ENCODE data around the gene PLCB1. TPM values are rescaled to one million over a fixed set of nuclear protein-coding genes. Genes with fewer than 3 reads are reported as not detected.

Gene PLCB1
- total RNA-seq, 4 donors from 2014 or later, result 72.9 to 115 (median 76.3) TPM

- TF ChIP-seq POLR2A (IDR thresholded peaks at IDR 0.05; ENCODE audit: low read depth), result no peak
- no peak for TF ChIP-seq CTCF (IDR thresholded peaks at IDR 0.05)
- TF ChIP-seq EP300 (IDR thresholded peaks at IDR 0.05), result no peak
- no peak for TF ChIP-seq POLR2AphosphoS5 (IDR thresholded peaks at IDR 0.05)
- Histone ChIP-seq H3K4me1 (peaks cover 3 to 75% (median 67%) of the 10 kb centered on the region in 4 donors), H3K36me3 (no peaks in the 10 kb centered on the region), H3K9me3 (no peaks in the 10 kb centered on the region), H3K27ac (replicated peaks in 1 of 4) (peak overlapping the region; percentile 14 to 77 (median 23)), H3K27me3 (no peaks in the 10 kb centered on the region), H3K4me3 (no peak overlapping the region)
- 82% methylated on average over 2 of the region's 2 CpGs for WGBS
- intact Hi-C loops (cut with DNase I), result no loop called here
- no peak for DNase-seq (ENCODE audit: extremely low spot score)
Observed at GRCh38 chr20:8226106-8226505, 94.0 kb downstream of the PLCB1 start.

GRCh38 chr20:8227293-8227692, 95.2 kb downstream of the PLCB1 start:
- no peaks in the 10 kb centered on the region for H3K27me3 ChIP-seq
- no peak overlapping the region for H3K4me3 ChIP-seq
- H3K9me3 ChIP-seq, result no peaks in the 10 kb centered on the region
- intact Hi-C loops (cut with DNase I), result no loop called here
- no peaks in the 10 kb centered on the region for H3K36me3 ChIP-seq
- peaks cover 3 to 76% (median 68%) of the 10 kb centered on the region in 4 donors for H3K4me1 ChIP-seq
- H3K27ac ChIP-seq (replicated peaks in 1 of 4), result no peak overlapping the region
- TF ChIP-seq CTCF (IDR thresholded peaks at IDR 0.05) (no peak), POLR2A (IDR thresholded peaks at IDR 0.05; ENCODE audit: low read depth) (no peak), EP300 (IDR thresholded peaks at IDR 0.05) (no peak), POLR2AphosphoS5 (IDR thresholded peaks at IDR 0.05) (no peak)
- 77% methylated on average over 3 of the region's 3 CpGs for WGBS
- DNase-seq (ENCODE audit: extremely low spot score), result no peak

DNA sequence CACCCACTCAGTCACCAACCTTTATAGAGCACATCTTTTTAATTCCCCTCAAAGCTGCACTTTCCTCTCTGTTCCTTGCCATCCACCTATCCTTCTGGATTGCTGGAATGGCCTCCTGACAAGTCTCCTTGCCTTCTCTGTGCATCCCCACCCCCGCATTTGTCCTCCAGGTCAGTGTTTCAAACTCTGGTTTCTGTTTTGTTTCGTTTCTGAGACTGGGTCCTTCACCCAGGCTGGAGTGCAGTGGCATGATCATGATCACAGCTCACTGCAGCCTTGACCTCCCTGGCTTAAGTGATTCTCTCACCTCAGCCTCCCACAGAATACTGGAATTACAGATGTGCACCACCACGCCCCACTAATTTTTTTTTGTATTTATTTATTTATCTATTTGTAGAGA, 96.2 kb downstream of the PLCB1 start:
- intact Hi-C loops (cut with DNase I), result no loop called here
- peaks cover under 1 to 78% (median 66%) of the 10 kb centered on the region in 4 donors for H3K4me1 ChIP-seq
- WGBS, result 90% methylated on average over 3 of the region's 3 CpGs

DNA sequence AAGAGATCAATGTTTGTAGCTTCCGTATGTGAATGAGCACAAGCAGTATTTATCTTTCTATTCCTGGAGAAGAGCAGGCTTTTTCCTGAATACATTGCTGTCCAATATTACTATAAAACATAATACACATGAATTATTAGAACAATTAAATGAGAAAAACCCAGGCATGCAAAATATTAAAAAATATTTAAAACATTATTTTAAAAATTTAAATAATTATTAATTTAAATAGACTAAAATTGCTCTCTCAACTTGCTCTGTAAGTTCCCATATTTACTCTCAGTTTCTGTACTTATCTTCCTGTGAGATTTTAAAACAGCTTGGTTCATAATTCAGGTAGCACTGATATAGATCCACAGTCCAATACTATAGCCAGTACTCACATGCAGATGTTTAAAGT, 97.0 kb downstream of the PLCB1 start:
- Histone ChIP-seq H3K27me3 (no peaks in the 10 kb centered on the region), H3K27ac (replicated peaks in 1 of 4) (no peak overlapping the region), H3K9me3 (no peaks in the 10 kb centered on the region), H3K4me1 (peaks cover 0 to 78% (median 66%) of the 10 kb centered on the region in 4 donors), H3K4me3 (no peak overlapping the region), H3K36me3 (no peaks in the 10 kb centered on the region)
- no peak for DNase-seq (ENCODE audit: extremely low spot score)
- no peak for TF ChIP-seq POLR2AphosphoS5 (IDR thresholded peaks at IDR 0.05)
- no peak for TF ChIP-seq POLR2A (IDR thresholded peaks at IDR 0.05; ENCODE audit: low read depth)
- TF ChIP-seq CTCF (IDR thresholded peaks at IDR 0.05), result no peak
- TF ChIP-seq EP300 (IDR thresholded peaks at IDR 0.05), result no peak
- intact Hi-C loops (cut with DNase I), result no loop called here
- 86% methylated on average over 1 of the region's 1 CpG for WGBS

More for the DNA sequence above, 96.2 kb downstream of the PLCB1 start:
- H3K36me3 ChIP-seq, result no peaks in the 10 kb centered on the region
- no peak overlapping the region for H3K27ac ChIP-seq (replicated peaks in 1 of 4)
- H3K4me3 ChIP-seq, result no peak overlapping the region
- TF ChIP-seq POLR2AphosphoS5 (IDR thresholded peaks at IDR 0.05) (no peak), POLR2A (IDR thresholded peaks at IDR 0.05; ENCODE audit: low read depth) (no peak), CTCF (IDR thresholded peaks at IDR 0.05) (no peak), EP300 (IDR thresholded peaks at IDR 0.05) (no peak)
- H3K9me3 ChIP-seq, result no peaks in the 10 kb centered on the region
- H3K27me3 ChIP-seq, result no peaks in the 10 kb centered on the region
- no peak for DNase-seq (ENCODE audit: extremely low spot score)

DNA sequence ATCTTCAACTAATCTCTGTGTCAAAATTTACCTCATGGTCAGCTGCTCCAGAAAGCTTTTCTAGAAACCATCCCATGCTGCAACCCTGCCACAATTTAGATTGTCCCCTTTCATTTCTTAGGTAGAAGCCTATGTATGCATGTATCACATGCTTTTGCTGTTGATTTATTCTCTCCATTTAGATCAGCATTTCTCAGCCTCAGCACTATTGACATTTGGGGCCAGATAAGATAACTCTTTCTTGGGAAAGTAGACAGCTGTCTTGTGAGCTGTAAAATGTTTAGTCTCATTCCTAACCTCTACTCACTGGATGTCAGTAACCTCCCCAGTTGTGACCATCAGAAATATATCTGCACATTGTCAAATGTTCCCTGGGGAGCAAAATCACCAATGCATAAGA, 99.0 kb downstream of the PLCB1 start:
- intact Hi-C loops (cut with DNase I), result no loop called here
- peaks cover 6 to 70% (median 62%) of the 10 kb centered on the region in 4 donors for H3K4me1 ChIP-seq

More for the DNA sequence above, 99.0 kb downstream of the PLCB1 start:
- H3K9me3 ChIP-seq, result no peaks in the 10 kb centered on the region
- no peak for DNase-seq (ENCODE audit: extremely low spot score)
- no peak overlapping the region for H3K4me3 ChIP-seq
- H3K27ac ChIP-seq (replicated peaks in 1 of 4), result no peak overlapping the region
- no peak for TF ChIP-seq POLR2AphosphoS5 (IDR thresholded peaks at IDR 0.05)
- TF ChIP-seq CTCF (IDR thresholded peaks at IDR 0.05), result no peak
- no peak for TF ChIP-seq EP300 (IDR thresholded peaks at IDR 0.05)
- no peak for TF ChIP-seq POLR2A (IDR thresholded peaks at IDR 0.05; ENCODE audit: low read depth)
- H3K36me3 ChIP-seq, result no peaks in the 10 kb centered on the region
- no peaks in the 10 kb centered on the region for H3K27me3 ChIP-seq

Measured in esophagus muscularis mucosa (tissue), 4 donors.